Measurements from ENCODE around the gene LCE1C.

DNA sequence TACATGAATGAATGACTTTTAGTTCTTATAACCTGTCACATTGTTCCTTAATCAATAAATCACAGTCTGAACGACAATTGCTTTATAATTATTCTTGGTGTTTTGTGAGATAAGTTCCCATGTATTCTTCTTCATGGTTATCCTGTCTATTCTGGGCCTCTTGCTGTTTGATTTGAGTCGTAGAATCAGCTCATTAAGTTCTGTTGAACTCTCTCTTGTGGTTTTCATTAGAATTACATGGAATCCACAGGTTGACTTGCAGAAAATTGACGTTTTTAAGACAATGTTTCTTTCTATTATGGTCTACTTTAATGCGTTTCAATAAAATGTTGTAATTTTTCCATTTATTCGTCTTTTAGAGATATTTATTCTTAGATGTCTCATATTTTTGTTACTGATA is 16.8 kb upstream of the LCE1C start:
- TF ChIP-seq CTCF (IDR thresholded peaks at IDR 0.05 in 8 of 11, conservative IDR thresholded peaks at IDR 0.05 in 3 of 11) (no peak), POLR2A (IDR thresholded peaks at IDR 0.05) (no peak)

Data from spleen (tissue), 7 donors.